Kidney glomerular epithelial cell (primary cell): ENCODE results near the gene ELL2.
"Not testable (repeated sequence)": the region's sequence is repeated elsewhere in the genome, so short reads cannot be mapped to it uniquely, and the experiment has no call there.

Source experiments
- DNase-seq: peaks from one replicate; lab custom pipeline; 2025; lab: John Stamatoyannopoulos, UW

Gene ELL2

DNA sequence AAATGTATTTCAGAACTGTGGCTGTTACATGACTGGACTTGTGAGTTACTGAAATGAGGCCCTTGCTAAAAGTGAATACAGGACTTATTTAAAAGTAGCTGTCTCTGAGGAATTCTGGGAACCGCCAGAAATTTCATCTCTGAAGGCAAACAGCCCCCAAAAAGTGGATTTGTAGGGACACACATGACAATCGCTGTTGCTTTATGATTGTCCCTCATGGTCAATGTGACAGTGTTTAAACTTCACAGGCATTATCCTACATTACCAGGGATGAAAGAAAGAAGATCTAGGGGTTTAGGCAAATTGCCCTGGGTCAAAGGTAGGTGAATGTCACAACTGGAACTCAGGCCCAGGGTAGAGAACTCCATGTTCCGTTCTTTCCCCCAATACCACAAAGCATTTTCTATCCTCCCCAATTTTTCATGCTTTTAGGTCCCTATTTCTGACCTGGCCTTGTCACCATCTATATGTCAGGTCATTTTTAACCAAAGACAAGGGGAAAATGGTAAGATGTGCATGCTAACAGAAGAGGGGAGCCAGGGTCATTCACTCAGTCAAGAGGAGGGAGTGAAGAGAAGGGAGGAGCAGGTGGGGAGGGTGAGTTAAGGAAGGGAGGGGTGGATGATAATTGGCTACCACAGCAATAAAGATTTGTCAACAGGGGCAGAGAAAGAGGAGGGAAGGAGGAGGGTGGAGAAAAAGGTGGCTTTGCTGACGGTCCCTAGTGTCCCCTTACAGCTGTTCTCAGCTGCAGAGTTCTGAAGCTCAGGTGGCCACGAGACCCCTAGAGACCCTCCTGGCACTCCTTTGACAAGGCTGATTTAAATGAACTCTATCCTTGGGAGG, 81.3 kb downstream of the ELL2 start:
- DNase-seq = no peak

DNA sequence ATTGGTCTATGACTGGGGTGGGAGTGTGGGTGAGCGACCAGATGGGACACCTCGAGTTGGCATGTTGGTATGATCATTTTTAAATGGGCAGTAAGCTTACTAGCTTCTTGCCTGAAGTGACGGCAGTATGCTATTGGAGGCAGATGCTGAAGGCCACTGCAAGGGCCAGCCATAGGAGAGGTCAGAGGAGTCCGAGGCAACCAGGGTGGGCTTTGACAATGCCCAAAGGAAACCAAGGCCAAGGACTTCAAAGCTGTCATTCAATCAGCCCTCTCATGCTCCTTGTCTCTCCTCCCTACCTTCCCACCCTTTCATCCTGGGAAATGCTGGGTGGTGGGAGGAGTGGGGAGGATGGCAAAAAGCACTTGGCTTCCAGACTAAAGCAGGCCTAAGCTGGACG, 82.0 kb downstream of the ELL2 start:
- no peak for DNase-seq

DNA sequence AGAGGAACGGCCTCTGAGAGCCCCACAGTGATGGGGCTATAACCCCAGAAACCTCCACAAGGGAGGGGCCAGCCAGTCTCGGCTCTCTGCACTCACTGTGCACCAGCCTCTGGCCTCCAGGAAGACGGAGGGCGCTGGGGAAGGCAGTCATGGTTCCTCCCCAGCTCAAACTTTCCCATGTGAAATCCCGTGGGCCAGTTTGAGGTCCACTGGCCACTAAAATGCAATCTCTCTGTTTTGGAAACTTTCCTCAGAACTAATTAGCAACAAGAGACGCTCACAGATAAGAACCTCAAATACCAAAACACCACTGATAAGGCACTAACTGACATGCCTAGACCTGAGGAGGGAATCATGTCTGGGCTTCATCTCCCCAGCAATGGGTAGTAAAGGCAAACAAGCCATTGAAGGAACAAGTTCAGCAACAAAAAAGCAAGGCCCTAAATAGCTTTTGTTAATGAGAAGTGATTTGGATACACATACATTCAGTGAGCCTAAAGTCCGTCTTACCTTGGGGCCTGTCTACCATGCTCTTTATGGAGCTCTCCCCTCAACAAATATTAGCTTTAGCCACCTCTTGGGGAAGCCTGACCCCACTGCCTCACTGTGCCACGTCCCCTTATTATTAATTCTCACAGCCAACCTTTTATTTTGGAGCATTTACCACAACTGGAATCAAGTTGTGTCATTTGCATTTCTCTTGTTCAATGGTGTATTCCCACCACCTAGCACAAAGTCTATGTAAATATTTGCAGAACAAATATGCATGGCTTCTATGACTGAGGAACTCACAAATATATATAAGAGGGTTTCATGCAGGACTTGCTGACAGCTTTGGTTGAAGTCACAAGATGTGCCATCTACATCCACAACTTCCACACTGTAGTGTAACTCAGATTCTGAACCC, 83.0 kb downstream of the ELL2 start:
- no peak for DNase-seq

DNA sequence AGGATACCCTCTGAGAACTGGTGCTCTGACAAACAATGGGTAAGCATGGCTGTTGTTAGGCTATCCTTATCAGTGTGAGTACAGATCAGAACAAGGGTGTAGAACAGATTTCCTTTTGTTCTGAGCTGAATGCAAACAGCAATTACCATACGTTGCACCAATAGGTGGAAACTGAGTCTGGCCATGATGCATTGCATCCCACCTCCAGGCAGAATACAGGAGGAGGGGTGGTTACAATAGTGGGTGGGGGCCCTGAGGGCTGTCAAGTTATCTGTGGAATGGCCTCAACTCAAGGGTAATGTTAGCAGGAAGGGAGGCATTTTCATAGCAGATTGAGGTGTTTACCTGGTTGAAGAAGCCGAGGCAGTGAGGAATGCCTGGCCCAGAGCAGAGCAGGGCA, 84.9 kb downstream of the ELL2 start:
- DNase-seq = no peak

DNA sequence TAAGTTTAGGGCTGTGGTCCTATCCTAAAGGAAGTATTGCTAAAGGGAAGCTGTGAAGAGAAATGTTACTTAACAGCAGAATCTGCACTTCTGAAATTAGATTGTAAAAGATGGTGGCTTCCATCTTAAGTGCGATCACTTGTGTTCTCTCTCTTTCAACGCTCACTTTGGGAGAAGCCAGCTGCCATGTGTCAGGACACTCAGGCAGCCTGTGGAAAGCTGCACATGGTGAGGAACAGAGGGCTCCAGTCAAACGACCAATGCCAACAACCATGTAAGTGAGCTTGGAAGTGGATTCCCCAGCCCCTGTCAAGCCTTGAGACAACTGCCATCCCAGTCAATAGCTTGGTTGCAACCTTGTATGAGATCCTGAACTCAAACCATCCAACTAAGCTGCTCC, 87.4 kb downstream of the ELL2 start:
- no peak for DNase-seq

DNA sequence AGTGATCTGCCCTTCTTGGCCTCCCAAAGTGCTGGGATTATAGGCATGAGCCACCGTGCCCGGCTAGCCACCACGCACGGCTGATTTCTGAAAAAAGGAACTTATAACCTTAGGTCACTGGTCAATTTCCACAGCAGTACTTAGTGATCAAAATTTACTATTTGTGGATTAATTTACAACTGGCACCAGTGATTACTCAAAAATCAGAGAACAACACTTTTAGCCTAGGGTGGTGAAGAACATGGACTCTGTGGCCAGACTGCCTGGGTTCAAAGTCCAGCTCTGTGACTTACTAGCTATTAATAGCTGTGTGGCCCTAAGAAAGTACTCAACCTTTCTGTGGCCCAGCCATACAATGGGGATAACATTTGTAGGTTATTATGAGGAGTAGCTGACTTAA, 88.3 kb downstream of the ELL2 start:
- DNase-seq = no peak

DNA sequence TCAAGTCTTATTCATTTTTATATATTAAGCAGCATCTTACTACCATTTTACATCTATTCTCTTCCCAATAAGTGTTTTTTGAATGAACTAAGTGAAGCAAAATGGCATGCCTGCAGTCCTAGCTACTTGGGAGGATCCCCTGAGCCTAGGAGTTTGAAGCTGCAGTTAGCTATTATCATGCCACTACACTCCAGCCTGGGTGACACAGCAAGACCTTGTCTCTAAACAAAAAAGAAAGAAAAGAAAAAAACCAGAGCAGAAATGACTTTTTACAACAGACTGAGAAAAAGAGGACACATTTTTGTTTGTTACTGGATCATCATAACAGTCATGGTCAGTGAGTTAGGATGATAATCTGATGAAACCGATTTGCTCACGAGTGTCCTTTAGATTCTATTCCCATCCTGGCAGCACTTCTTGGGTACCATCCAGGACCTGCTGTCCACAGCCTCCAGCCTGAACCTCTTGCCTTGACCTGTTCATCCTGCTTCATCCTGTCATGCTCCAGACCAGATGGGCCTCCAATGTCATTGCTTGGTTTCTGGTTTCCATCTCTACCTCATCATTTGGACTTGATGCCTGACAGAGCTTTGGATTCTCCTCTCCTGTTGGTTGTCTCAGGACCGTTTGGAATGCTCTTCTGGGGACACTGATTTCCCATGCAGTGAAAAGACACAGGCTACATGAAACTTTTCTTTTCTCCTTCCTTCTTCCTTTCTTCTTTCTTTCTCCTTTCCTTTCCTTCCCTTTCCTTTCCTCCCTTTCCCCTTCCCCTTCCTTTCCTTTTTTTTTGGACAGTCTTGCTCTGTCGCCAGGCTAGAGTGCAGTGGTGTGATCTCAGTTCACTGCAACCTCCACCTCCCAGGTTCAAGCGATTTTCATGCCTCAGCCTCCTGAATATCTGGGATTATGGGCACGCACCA, 89.0 kb downstream of the ELL2 start:
- DNase-seq = no peak

DNA sequence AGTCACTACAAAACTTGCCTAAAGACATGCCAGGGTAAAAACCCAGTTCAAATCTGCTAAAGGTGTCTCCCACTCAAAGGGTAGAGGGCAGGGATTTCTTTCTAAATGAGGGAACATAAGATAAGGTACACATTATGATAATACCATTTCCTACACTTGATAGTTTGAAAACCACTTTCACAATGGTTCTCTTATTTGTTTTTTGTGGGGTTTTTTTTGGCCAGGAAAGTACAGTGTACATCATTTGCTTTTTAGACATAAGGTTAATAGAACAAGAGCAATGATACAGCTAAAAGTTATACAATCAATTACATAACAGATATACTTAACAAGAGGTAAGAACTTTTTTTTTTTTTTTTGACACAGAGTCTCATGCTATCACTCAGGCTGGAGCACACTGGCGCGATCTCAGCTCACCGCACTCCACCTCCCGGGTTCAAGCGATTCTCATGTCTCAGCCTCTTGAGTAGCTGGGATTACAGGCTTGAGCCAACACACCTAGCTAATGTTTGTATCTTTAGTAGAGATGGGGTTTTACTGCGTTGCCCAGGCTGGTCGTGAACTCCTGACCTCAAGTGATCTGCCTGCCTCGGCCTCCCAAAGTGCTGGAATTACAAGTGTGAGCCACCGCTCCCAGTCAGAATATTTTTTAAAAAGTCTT, 90.4 kb downstream of the ELL2 start:
- DNase-seq = no peak

DNA sequence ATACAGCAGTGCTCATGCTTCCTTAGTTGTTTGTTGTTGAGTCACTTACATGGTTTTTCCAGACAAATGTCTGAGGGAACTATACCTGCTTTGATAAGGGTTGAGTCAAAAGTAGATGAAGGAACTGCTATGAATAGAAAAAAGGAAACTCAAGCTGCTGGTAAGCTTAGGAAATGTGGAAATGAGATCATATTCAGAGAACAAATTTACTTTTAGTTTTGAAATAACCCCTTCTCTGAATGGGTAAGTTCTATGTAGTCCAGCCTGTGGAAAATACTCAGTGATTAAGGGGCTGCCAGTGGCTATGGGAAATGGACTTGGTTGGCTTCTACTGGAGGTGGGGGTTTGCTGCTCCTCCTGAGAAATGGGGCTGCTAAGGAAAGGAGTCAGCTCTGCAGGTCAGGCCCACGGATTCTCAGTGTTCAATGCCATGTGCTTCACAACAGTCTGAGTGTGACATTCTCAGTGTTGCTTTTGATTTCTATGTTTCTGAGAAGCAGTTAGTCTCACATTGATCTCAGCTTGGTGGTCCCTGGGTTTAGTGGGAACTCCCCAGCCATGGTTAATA, 91.5 kb downstream of the ELL2 start:
- DNase-seq = peak; percentile 29

DNA sequence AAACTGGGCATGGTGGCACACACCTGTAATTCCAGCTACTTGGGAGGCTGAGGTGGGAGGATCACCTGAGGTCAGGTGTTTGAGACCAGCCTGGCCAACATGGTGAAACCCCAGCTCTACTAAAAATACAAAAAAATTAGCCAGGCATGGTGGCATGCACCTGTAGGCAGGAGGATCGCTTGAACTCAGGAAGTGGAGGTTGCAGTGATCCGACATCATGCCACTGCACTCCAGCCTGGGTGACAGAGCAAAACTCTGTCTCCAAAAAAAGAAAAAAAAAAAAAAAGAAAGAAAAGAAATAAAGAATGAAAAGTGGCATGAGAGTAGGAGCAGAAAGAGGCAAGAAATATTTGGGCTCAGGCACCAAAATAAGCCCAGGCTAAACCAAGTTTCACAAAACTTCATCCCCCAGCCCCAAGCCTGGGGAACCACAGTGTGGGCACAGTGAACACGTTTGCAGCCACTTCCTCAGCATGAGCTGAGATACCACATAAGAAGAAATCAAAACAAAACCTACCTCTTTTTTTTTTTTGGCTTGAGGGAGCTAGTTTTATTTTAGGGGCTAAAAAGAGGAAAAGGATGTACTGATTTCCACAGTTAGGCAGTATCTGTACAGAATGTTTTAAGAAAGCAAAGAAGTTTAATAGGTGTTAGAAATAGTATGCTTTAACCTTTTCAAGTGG, 92.3 kb downstream of the ELL2 start:
- not testable (repeated sequence) for DNase-seq

DNA sequence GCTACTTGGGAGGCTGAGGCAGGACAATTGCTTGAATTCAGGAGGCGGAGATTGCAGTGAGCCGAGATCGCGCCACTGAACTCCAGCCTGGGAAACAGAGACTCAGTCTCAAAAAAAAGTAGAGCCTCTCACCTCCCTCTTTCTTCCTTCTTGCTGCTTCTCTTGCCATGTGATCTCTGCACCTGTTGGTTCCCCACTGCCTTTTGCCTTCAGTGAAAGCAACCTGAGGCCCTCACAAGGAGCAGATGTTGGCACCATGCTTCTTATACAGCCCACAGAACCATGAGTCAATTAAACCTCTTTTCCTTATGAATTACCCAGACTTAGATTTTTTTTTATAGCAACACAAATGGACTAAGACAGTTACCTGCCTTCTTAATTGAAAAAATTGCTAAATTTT, 93.5 kb downstream of the ELL2 start:
- DNase-seq = no peak

DNA sequence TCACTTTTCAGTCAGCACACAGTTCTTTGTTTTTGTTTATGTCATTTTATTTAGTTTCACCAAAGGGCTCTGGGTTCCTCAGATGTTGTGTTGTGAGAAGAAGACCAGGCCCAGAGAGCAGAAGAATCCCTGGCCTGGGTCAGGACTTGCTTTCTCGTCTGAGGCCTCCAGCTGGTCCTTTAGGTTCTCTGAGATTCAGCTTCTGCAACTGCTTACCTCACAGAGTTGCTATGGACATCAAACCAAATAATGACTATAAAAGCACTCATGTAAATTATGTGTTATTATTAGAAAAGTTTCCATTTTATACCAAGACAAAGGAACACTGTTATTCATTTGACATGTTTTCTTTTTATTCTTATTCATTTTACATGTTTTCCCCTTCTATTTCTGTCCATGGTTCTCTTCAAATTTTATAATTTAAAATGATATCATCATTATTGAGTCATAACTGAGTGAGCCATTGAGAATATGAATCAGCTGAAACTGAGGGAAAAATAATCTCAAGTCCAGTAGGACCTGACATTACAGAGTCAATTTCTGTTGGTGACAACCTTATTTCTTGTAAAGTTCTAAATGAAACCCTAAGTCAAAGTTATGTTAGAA, 95.1 kb downstream of the ELL2 start:
- DNase-seq = no peak

DNA sequence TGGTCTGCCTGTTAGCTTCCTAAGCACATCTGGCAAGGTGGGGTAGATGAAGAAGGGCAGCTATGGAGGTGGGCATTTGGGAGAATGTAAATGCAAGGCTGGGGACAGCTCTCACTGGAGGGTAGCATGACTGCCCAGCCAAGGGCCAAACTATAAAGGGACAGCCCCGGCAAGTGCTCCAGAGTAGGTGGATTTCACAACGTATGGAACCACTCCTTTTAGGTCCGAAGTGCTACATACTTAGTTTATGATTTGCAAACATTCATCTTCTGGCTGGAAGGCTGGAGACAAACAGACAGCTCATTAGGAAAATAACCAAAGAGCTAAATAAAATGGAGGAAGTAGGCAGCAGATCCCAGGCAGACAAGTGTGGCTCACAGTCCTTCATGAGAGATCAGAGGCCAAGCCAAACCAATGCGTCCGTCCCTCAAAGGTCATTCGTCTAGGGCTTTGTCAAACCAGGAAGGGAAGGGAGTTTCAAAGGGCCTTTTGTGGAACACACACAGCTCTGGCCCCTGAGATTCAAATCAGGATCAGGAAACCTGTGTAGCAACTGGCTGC, 96.6 kb downstream of the ELL2 start:
- no peak for DNase-seq

DNA sequence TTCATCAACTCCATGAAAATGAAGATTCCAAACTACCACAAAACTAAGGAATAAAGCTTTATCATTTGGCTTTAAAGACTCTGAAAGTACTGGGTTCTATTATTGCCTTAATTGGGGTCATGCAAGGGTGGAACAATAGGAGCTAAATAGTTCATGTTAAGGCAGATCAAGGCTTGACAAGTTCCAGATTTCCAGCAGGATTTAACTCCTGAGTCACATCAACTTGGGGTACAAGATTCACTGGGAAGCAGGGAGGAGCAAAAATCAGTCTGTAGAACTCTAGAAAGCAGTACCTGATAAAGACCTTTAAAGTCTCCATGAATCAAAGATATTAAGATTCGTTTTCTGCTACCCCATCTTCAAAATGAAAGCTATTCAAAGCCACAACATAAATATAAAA, 97.2 kb downstream of the ELL2 start:
- DNase-seq = no peak

DNA sequence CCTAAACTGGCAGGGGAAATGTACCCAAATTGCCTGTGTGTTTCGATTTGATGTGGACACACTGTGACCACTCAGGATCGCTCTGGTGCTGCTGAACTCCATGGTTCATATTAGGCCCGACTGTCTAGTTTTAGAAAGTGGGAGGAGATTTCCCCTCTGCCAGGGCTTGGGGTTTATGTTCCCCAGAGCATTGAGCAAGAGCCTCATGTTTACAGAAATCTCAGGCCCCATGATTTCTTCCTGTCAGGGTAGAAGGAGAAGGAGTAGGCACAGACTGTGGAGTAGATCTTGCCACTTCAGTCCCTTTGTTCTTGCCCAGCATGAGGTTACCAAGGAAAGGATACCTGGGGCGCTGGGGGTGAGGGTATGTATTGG, 98.3 kb downstream of the ELL2 start:
- no peak for DNase-seq

DNA sequence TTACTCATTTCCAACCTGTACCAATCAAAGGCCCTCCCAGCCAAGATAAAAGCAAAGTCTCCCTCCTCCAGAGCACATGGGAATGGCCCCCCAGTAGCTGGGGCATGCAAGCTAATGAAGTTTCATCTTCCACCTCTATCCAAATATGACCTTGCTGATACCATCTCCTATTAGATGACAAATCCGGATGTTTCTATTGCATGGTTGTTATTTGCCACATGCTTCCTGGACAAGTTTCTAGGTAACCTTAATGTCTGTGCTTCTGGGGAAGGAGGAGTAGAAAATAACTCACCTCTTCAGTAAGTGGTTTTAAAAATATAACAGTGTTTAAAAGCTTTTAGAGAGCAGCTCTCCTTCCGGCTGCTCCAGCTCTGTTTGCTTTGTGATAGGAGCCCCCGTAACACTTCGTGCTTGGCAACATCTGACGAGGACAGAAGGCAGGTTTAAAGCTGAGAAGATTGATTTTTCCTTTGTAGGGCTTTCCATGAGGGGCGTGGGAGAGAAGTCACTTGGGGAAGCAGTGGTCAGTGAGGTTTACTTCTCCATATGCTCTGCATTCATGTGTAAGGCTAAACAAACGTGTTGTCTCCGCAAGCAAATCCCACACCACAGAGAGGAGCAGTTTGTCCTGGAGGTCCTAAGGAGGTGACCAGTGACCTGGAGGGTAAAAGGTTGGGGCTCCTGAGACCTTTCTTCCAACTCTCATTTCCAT, 98.8 kb downstream of the ELL2 start:
- DNase-seq = no peak

DNA sequence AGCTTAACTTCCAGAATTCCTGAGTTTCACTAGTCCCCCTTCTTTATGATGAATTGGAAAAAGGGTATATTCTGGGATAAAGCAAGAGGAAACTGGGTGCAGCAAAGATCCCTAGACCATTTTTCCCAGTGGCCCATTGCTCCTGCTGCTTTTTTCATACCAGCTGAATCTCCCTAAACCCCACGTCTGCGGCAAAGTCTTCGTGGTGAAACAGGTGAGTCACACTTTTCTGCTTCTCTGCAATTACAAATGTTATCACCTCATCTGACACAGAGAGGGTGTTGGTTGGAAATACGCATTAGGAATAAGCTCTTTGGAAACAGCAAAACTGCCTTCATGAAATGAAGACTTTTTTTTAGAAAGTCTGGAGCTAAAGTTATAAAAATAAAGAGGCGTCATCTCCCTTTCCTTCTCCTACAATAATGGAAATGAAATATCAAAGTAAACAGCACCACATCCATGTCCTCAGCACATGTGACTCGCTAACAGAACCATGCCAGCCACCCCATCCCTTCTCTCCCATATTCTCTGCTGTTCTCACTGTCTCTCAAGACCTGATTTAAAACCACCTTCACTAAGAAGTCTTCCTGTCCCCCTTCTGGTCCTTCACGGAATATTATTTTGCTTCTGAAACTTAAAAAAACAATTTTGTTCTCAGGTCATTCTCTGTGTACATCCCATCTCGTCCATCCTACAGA, 99.6 kb downstream of the ELL2 start:
- DNase-seq = no peak

DNA sequence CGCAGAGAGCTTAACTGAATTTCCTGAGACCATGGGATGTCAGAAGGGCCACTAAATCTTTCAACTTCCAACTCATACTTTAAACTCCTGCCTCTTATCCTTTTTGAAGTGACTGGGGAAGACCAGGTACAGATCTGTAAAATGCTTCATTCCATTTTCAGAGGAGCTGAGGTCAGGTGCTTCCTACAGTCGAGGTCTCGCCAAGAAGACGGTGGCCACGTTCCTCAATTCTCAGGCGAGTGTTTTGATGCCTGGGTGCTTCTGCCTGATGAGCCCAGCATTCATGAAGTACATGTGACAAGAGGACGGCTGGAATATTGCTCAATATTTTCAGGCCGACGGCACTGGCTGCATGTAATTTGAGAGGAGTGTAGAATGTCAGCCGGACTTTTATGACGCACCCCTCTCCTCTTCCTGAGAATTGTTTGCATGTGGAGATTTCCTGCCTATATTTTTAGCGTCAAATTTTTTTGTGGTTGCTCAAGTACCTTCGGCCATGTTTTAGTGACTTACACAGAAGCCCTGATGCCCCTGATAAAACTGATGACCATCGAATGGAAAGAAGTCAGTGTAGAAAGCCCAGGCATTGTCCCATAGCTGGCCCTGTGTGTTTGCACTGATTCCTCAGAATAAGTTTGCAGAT, 100.3 kb downstream of the ELL2 start:
- DNase-seq = no peak
